K562 (cell line): Measurements from ENCODE around the gene CEP128.

Experiments
- FOXK1 ChIP-seq: sonication (generic); formaldehyde crosslinking; IDR thresholded peaks from 2 replicates; pipeline ENCODE4 v1.8.0; 2022; ENCODE audit warnings: missing genetic modification reagents, mild to moderate bottlenecking, borderline replicate concordance
- JUN ChIP-seq, 2 experiments: sonication (generic) in 1 of 2; formaldehyde crosslinking in 1 of 2; IDR thresholded peaks; 2 replicates each; pipeline versions ENCODE4 v1.6.1 to v1.8.0; 2012 to 2022; ENCODE audit warnings: borderline replicate concordance in 2 of 2, mild to moderate bottlenecking in 2 of 2, improper control_type of control experiment in 1 of 2, low read depth in 1 of 2, low read length in 1 of 2, missing genetic modification reagents in 1 of 2
- POLR2AphosphoS5 ChIP-seq: IDR thresholded peaks from 2 replicates; pipeline ENCODE4 v1.6.1; 2011; ENCODE audit warnings: mild to moderate bottlenecking, low read depth, low read length, moderate library complexity; ENCODE audit not compliant: control insufficient read depth, insufficient read depth
- SIN3A ChIP-seq, 2 experiments: fragments of 150-350 bp in 1 of 2; IDR thresholded peaks; 2 replicates each; pipeline ENCODE4 v1.6.1; 2011 to 2016; ENCODE audit warnings: borderline replicate concordance in 2 of 2, low read depth in 2 of 2, low read length in 2 of 2, mild to moderate bottlenecking in 2 of 2, moderate library complexity in 2 of 2; ENCODE audit not compliant: control insufficient read depth in 1 of 2
- TF ChIP-seq, protein P1 (sequence below): sonication (generic); formaldehyde crosslinking; IDR thresholded peaks from 2 replicates; pipeline ENCODE4 v1.8.0; 2023; ENCODE audit warnings: mild to moderate bottlenecking, missing genetic modification reagents

DNA sequence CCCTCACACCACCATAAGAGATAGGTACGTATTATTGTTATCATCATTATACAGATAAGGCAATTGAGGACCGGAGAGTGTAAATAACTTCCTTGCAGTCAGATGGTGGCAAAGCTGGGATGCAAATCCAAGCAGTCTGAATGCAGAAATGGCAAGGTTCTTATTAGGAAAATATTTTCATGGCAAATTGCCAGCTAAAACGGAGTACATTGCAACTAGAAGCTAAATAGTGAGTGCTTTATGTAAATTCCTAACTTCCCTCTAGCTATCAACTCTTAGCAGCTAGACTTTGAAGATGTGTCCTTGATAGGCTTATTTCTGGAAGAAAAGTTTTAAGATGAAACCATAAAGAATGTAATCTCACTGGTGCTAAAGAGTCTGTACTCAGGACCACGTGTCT, 406.4 kb downstream of the CEP128 start:
- TF ChIP-seq POLR2AphosphoS5 (no peak), FOXK1 (CRISPR knock-in tag) (no peak), SIN3A (IDR thresholded peaks at IDR 0.05; ENCODE audit: borderline replicate concordance in 2 of 2, control insufficient read depth in 1 of 2, low read depth in 2 of 2, low read length in 2 of 2) (no peak), JUN (IDR thresholded peaks at IDR 0.05; ENCODE audit: borderline replicate concordance, low read depth, low read length) (no peak), JUN (CRISPR knock-in tag; IDR thresholded peaks at IDR 0.05; ENCODE audit: borderline replicate concordance) (no peak)
- TF ChIP-seq, protein P1, sequence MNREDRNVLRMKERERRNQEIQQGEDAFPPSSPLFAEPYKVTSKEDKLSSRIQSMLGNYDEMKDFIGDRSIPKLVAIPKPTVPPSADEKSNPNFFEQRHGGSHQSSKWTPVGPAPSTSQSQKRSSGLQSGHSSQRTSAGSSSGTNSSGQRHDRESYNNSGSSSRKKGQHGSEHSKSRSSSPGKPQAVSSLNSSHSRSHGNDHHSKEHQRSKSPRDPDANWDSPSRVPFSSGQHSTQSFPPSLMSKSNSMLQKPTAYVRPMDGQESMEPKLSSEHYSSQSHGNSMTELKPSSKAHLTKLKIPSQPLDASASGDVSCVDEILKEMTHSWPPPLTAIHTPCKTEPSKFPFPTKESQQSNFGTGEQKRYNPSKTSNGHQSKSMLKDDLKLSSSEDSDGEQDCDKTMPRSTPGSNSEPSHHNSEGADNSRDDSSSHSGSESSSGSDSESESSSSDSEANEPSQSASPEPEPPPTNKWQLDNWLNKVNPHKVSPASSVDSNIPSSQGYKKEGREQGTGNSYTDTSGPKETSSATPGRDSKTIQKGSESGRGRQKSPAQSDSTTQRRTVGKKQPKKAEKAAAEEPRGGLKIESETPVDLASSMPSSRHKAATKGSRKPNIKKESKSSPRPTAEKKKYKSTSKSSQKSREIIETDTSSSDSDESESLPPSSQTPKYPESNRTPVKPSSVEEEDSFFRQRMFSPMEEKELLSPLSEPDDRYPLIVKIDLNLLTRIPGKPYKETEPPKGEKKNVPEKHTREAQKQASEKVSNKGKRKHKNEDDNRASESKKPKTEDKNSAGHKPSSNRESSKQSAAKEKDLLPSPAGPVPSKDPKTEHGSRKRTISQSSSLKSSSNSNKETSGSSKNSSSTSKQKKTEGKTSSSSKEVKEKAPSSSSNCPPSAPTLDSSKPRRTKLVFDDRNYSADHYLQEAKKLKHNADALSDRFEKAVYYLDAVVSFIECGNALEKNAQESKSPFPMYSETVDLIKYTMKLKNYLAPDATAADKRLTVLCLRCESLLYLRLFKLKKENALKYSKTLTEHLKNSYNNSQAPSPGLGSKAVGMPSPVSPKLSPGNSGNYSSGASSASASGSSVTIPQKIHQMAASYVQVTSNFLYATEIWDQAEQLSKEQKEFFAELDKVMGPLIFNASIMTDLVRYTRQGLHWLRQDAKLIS (CRISPR knock-in tag): no peak
